PC-9 (cell line): ENCODE measurements around the gene OR4F15.

Experiments used
- EZH2 ChIP-seq: fragments of 200-600 bp; sonication (generic); IDR thresholded peaks from 2 replicates; pipeline ENCODE4 v1.8.0; 2017; ENCODE audit warnings: antibody characterized with exemption, low read depth
- TF ChIP-seq, protein P1 (sequence below): fragments of 200-600 bp; sonication (generic); conservative IDR thresholded peaks from 2 replicates; pipeline ENCODE4 v1.6.1; 2017; ENCODE audit warnings: mixed run types, antibody characterized with exemption, mild to moderate bottlenecking, moderate library complexity

DNA sequence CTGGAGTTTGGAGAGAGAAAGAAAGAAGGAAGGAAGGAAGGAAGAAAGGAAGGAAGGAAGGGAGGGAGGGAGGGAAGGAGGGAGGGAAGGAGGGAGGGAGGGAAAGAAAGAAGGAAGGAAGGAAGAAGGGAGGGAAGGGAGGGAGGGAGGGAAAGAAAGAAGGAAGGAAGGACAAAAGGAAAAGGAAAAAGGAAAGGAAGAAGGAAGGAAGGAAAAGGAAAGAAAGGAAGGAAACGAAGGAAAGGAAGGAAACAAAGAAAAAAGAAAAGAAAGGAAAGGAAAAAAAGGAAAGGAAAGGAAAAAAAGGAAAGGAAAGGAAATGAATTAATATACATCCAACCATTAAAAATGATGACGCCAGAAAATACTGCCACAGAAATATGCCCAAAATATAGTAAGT lies 27.4 kb upstream of the OR4F15 start:
- no peak for TF ChIP-seq EZH2
- TF ChIP-seq, protein P1, sequence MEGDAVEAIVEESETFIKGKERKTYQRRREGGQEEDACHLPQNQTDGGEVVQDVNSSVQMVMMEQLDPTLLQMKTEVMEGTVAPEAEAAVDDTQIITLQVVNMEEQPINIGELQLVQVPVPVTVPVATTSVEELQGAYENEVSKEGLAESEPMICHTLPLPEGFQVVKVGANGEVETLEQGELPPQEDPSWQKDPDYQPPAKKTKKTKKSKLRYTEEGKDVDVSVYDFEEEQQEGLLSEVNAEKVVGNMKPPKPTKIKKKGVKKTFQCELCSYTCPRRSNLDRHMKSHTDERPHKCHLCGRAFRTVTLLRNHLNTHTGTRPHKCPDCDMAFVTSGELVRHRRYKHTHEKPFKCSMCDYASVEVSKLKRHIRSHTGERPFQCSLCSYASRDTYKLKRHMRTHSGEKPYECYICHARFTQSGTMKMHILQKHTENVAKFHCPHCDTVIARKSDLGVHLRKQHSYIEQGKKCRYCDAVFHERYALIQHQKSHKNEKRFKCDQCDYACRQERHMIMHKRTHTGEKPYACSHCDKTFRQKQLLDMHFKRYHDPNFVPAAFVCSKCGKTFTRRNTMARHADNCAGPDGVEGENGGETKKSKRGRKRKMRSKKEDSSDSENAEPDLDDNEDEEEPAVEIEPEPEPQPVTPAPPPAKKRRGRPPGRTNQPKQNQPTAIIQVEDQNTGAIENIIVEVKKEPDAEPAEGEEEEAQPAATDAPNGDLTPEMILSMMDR = no peak
